G401 (cell line): ENCODE data around the gene TMPRSS9. TPM values are rescaled to one million over a fixed set of nuclear protein-coding genes. Genes with fewer than 3 reads are reported as not detected.

ENCODE experiments used
- DNase-seq: peaks from one replicate; pipeline ENCODE4 v3.0.0-alpha.2; 2015; ENCODE audit warnings: low spot score
- in situ Hi-C: cut with HindIII; loops from 2 replicates; pipeline ENCODE4 v1.10.0; 2016; ENCODE audit warnings: low sequenced_read_pairs, mixed read lengths
- total RNA-seq: library from RNA; depleted of rRNA; stranded (reverse); fragments of >200 nt; shearing (Covaris generic); gene quantifications from 2 replicates; pipeline ENCODE4 v1.2.3, GENCODE V29; 2014

Gene TMPRSS9
- total RNA-seq, 1 experiment from 2014 or later: 0.17 TPM

DNA sequence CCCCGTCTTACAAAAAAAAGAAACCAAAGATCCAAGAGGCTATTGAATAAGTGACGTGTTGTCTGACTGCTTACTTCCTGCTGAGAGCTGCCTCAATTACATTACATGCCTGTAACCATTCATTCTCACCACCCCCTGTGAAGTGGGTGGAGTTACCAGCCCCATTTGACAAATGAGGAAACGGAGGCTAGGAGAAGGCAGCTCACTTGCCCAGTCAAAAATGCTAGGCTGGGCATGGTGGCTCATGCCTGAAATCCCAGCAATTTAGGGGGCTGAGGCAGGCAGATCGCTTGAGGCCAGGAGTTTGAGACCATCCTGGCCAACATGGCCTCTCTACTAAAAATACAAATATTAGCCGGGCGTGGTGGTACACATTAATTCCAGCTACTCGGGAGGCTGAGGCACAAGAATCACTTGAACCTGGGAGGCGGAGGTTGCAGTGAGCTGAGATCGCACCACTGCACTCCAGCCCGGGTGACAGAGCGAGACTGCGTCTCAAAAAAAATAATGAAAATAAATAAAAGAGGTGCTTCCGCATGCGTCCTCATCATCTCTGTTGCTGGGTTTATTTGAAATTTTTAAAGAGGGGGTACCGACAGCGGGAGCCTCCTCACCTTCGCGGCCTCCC is 32.2 kb upstream of the TMPRSS9 start:
- in situ Hi-C loops: loop anchor here (5.0 kb wide), 1 partner anchor 84 kb away; no protein-coding TSS in a partner anchor

DNA sequence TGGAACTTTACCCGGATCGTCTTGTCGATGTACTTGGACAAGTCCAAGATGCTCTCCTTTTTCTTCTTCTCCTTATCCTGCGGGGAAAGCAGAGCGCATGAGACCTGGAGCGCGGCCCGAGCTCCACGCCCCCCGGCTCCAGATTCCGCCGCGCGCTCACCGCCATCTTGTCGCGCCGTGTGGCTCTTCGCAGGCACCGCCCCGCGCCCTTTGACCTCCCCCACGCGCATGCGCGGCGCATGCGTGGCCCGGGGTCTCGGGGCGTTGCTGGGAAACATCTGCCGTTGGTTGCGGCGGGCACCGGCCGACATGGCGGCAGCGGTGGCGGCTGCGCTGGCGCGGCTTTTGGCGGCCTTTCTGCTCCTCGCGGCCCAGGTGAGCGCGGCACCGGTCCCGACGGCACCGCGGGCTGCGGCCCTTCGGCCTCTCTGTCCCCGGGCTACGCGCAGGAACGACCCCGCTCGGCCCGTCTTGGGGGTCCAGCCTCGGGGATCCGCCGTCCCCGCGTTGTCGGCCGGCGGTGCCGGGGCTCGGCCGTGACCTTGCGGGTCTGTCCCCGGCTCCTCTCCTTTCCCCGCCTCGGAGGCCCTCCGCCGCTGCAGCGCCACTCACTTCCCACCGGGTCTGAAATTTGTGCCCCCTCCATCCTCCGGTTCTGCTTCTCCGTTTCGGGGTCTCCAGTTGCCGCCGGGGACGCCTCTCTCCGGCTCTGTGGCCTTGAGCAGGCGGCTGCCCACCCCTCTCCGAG is 31.5 kb upstream of the TMPRSS9 start, which contains the start of the genes LSM7 and SPPL2B:
LSM7 (minus strand) TSS at position 186 of the 748 bp plus-strand sequence; CDS start at position 166, 20 bp downstream.
SPPL2B (plus strand) TSS at position 284 of the 748 bp plus-strand sequence; CDS start at position 310, 26 bp downstream.
- in situ Hi-C loops: loop anchor here (5.0 kb wide), 1 partner anchor 84 kb away; no protein-coding TSS in a partner anchor
- DNase-seq: peak; percentile 83

More for the DNA sequence above, 32.2 kb upstream of the TMPRSS9 start:
- DNase-seq: peak; percentile 56

DNA sequence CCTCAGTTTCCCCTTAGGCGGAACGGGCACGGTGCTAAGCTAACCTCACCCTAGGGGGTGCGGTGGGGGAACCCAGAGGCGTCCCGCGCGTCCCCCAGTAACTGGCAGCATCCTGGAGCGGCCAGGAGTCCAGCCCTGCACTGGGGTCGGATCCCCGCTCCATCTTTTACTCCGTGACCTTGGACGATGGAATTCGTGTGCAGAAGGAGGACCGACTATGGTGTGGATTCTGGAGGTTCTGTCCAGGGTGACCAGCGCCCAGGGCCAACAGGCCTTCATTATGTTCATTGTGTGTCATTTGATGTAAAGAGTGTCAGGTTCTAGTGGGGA is 31.0 kb upstream of the TMPRSS9 start:
- in situ Hi-C loops: loop anchor here (5.0 kb wide), 1 partner anchor 83 kb away; no protein-coding TSS in a partner anchor
- no peak for DNase-seq

DNA sequence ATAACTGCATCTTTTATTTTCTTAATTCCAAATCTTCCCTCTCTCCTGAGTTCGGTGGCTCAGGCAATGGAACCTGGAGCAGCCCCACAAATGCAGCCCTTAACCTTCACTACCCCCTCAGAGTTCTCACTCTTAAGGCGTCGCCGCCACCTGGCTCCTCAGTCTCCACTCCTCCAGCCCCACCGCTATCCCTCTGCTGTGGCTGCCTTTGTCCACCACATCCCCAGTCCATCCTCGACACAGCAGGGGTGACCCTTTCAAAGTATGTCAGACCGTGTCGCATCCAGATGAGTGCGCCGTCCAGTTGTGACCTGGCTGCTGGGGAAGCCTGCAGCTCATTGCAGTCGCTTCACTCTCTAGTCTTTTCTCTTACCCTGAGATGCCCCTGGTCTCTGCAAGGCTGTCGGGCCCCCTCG is 30.6 kb upstream of the TMPRSS9 start:
- DNase-seq: no peak
- in situ Hi-C loops: loop anchor here (5.0 kb wide), 1 partner anchor 83 kb away; no protein-coding TSS in a partner anchor

DNA sequence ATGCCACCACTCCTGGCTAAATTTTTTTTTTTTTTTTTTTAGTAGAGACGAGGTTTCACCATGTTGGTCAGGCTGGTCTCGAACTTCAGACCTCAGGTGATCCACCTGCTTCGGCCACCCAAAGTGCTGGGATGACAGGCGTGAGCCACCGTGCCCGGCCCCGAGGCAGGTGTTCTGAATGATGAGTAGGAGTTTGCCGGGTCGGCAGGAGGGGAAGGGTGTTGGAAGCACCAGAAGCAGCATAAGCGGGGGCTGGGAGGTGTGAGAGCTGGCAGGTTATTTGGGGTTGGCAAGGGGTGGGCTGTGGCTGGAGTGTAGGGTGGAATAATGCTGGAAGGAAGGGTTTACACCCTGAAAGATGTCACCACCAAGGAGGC is 29.8 kb upstream of the TMPRSS9 start:
- DNase-seq: no peak
- in situ Hi-C loops: no loop called here

DNA sequence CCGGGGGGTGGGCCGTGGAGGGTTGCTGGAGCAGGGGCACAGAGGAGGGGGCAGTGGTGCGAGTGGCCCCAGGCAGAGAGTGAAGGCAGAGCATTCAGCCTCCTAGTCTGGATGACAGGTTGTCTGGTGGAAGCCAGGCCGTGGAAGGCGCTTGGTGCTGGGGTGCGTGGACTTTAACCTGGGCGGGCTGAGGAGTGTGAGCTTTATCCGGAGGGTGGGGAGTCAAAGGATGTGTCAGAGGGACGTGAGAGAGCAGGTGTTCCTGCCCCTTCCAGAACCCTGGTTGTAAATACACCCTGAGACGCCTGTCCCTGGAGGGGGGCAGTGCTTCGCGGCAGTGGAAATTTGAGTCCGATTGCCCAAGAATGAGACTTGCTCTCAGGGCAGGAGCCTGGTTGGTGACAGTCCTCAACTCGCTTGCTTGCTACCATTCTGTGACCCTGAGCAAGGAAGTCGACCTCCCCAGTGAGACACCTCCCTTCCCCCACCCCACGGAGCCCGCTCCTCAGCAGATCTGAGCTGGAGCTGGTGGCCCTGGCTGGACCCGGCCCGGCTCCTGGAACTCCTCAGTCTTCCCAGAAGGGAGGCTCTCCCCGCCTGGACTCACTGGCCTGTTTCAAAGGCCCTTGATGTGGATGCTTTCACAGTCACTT is 29.3 kb upstream of the TMPRSS9 start:
- in situ Hi-C loops: no loop called here
- no peak for DNase-seq

DNA sequence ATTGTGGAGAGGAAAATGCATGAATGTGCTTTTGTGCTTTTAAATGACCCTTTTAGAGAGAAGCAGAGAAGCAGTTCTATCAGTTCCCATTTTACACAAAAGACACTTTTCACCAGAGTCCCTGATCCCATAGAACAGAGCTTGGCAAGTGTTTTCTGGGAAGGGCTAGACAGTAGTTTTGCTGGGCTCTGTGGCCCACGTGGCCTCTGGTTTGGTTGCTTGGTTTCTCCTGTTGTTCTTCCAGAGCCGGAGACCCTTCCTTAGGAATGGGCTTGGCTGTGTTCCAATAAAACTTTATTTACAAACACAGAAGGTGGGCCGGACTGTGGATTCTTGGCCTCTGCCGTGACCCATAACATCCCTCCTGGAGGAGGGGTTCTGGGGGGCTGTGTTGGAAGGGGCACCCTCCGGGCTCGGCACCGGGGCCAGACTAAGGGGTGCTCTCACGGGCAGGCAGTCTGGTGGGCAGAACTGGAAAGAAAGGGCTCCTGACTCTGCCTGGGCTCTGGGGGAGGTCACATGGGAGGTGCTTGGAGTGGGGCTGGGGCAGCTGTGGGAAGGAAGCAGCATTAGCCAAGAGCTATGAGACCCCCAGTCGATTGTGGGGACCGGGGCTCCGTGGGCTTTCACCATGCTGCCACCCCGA is 28.3 kb upstream of the TMPRSS9 start:
- in situ Hi-C loops: no loop called here
- DNase-seq: no peak

DNA sequence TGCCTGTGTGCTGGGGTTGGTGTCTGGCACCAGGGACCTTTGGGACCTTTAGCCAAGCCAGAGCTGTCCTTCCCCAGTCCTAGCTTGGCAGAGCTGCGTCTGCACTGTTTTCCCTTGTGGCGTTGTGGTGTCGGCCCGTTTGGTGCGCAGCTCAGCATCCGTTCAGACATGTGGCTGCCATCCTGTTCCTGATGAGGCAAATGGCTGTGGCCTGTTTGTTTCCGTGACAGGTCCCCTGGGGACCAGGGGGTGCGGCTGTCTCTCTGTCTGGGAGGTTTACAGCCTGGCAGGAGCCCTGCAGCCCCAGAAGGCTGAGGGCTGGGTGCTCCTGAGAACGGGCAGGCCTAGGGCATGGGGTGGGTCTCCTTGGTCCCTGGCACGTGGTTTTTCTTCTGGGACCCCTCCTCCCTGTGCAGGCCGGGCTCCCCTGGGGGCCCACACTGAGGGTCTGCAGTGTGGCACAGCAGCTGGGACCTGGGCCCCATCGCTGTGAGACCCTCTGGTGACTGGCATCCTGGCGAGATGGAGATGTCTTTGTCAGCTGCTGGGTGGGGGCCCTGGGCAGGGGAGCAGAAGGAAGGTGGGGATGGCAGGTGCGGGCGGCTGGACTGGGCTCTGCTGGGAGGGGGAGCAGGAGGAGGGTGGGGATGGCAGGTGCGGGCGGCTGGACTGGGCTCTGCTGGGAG is 27.6 kb upstream of the TMPRSS9 start:
- in situ Hi-C loops: no loop called here
- no peak for DNase-seq

DNA sequence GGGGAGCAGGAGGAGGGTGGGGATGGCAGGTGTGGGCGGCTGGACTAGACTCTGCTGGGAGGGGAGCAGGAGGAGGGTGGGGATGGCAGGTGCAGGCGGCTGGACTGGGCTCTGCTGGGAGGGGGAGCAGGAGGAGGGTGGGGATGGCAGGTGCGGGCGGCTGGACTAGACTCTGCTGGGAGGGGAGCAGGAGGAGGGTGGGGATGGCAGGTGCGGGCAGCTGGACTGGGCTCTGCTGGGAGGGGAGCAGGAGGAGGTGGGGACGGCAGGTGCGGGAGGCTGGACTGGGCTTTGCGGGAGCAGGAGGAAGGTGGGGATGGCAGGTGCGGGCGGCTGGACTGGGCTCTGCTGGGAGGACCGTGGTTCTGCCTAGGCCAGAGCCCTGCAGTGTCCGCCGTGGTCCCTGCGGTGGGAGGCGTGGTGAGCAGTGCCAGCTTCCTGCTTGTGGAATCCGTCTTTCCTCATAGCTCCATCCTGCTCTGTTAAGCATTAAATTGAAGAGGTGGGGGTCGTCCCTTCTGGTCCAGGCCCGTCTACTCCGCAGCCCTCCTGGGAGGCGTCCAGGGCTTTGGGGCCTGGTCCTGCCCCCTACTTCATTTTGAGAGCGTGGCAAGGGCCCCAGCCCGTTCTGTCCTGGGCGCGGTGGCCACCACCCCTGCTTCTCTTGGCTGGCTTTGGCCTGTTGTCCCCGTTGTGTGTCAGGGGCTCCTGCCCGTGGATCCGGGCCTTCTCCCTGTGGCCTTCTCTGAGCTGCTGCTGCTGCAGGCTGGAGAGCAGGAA is 26.8 kb upstream of the TMPRSS9 start:
- DNase-seq: no peak
- in situ Hi-C loops: no loop called here

DNA sequence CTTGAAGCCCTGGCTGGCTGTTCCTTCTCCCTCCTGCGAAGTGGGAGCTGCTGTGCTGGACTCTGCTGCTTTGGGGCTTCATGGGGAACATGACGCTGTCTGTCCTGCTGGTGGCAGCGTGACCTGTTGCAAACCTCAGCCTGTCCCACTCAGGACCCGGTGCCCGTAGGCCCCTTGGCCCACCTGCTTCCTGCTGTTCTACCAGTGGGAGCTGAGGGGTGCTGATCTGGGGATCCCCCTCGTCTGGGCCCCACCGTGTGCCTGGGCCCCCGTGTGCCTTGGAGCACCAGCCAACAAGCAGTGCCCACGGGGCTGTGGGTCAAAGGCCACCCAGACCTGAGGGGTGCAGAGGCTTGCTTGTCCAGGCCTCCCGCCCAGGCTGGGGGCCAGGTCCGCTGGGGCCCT is 26.3 kb upstream of the TMPRSS9 start:
- in situ Hi-C loops: no loop called here
- DNase-seq: no peak

DNA sequence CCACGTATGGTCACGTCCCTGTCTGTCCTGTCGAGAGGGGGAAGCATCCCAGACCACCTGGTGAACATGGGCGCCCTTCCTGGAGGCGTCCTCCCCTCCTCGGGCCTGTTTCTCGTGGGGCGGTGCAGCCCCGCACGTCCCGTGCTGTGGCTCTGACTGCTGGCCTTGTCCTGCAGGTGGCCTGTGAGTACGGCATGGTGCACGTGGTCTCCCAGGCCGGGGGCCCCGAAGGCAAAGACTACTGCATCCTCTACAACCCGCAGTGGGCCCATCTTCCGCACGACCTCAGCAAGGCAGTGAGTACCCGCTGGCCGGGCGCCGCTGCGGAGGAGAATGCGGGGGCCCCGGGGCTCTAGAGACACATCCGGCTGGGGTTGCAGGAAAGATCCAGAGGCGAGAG is 25.6 kb upstream of the TMPRSS9 start:
- no peak for DNase-seq
- in situ Hi-C loops: no loop called here

DNA sequence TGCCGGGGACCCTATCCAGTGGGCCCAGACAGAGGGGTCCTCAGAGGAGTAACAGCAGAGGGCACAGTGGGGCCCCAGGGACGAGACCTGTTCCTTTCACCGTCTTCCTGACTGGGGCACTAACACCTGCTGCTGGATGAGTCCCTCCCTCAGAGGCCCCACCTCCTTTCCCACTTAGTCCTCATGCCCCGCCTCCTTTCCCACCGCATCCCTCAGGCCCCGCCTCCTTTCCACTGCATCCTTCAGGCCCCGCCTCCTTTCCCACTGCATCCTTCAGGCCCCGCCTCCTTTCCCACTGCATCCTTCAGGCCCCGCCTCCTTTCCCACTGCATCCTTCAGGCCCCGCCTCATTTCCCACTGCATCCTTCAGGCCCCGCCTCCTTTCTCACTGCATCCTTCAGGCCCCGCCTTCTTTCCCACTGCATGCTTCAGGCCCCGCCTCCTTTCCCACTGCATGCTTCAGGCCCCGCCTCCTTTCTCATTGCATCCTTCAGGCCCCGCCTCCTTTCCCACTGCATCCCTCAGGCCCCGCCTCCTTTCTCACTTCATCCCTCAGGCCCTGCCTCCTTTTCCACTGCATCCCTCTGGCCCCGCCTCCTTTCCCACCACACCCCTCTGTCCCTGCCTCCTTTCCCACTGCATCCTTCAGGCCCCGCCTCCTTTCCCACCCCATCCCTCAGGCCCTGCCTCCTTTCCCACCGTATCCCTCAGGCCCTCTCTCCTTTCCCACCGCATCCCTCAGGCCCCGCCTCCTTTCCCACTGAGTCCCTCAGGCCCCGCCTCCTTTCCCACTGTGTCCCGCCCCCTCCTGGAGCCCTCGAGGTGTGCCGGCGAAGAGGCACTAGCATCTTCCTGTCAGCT is 24.8 kb upstream of the TMPRSS9 start:
- in situ Hi-C loops: no loop called here
- DNase-seq: no peak

DNA sequence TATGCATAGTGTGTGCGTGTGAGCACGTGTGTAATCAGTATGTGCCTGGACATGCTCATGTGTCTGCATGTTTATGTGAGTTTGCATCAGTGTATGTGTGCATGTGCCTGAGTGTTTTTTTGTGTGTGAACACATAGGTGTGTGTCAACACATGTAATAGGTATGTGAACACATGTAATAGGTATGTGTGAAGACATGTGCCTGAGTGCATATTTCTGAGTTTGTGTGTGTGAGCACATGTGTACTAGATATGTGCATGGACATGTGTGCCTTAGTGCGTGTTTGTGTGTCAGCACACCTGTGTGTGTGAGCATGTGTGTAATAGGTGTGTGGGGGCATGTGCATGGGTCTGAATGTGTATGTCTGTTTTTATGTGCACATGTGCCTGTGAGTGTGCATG is 24.2 kb upstream of the TMPRSS9 start:
- in situ Hi-C loops: no loop called here
- DNase-seq: no peak

DNA sequence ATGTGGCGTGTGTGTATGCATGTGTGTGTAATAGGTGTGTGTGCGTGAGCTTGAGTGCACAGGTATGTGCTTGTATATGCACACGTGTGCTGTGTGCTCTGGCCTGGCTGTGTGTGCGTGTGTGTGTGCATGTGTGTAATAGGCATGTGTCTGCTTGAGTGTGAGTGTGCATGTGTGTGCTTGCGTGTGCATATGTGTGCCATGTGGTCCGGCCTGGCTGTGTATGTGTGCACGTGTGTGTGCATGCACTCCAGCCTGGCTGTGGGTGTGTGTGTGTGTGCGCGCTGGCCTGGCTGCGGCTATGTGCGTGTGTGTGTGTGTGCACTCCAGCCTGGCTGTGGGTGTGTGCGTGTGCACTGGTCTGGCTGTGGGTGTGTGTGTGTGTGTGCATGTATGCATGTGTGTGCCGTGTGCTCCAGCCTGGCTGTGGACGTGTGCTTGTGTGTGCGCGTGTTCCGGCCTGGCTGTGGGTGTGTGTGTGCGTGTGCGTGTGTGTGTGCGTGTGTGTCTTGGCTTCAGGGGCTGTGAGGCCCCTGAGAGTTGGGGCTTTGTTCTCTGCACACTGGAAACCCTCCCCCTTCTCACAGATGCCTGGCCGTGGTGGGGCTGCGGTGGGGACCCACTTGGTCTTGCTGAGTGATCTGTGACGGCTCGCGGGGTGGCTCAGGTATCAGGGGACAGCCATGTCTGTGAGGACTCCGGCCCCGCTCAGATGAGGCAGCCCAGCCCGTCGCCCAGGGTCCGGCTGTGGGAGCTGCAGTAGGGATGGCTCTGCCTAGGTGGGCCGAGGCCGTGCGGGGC is 23.3 kb upstream of the TMPRSS9 start:
- DNase-seq: no peak
- in situ Hi-C loops: no loop called here

DNA sequence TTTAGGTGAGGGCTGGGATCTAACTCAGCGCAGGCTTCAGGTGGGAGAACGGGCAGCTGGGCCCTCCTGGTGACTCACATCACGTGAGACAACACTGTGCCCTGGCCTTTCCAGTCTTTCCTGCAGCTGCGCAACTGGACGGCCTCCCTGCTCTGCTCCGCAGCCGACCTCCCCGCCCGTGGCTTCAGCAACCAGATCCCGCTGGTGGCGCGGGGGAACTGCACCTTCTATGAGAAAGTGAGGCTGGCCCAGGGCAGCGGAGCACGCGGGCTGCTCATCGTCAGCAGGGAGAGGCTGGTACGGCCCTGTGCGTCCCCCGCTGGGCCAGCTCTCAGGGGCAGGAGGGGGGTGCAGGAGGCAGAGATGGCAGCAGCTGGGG is 22.7 kb upstream of the TMPRSS9 start:
- in situ Hi-C loops: no loop called here
- DNase-seq: peak; percentile 57

DNA sequence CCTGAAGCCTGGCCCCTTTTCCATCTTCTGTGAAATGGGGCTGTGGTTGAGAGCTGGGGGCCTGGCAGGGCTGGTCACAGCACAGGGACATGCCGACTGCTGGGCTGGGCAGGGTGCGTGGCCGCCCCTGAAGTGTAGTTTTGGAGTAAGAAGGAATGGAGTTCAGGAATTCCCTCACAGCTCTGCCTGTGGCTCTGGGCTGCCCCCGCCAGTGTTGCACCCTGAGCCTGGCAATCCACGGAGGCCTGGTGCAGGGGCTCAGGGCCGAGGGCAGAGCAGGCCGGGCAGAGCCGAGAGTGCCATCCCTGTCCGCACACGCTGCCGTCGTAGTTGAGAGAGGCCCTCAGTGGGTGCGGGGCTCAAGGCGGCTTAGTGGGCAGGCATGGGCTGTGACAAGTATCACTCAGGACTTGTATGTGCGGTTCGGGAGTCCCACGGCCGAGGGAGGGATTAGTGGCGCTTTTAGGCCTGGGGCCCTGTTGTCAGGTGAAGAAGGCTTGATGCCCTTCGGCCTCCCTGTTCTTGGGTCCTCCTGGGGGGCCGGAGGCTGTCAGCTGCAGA is 21.9 kb upstream of the TMPRSS9 start:
- no peak for DNase-seq
- in situ Hi-C loops: no loop called here
